Erythroblast (primary cell): ENCODE data around the gene MRPS35.

Source experiments
- DNase-seq, 2 experiments: peaks; one replicate each; lab custom pipeline; 2025; lab: John Stamatoyannopoulos, UW
- GATA1 ChIP-seq: IDR thresholded peaks from 2 replicates; pipeline ENCODE4 v1.6.1; 2011; ENCODE audit warnings: low read depth, mild to moderate bottlenecking, control low read depth, low read length, moderate library complexity
- POLR2A ChIP-seq: IDR thresholded peaks from 2 replicates; pipeline ENCODE4 v1.6.1; 2011; ENCODE audit warnings: mild to moderate bottlenecking, low read length

Gene MRPS35

DNA sequence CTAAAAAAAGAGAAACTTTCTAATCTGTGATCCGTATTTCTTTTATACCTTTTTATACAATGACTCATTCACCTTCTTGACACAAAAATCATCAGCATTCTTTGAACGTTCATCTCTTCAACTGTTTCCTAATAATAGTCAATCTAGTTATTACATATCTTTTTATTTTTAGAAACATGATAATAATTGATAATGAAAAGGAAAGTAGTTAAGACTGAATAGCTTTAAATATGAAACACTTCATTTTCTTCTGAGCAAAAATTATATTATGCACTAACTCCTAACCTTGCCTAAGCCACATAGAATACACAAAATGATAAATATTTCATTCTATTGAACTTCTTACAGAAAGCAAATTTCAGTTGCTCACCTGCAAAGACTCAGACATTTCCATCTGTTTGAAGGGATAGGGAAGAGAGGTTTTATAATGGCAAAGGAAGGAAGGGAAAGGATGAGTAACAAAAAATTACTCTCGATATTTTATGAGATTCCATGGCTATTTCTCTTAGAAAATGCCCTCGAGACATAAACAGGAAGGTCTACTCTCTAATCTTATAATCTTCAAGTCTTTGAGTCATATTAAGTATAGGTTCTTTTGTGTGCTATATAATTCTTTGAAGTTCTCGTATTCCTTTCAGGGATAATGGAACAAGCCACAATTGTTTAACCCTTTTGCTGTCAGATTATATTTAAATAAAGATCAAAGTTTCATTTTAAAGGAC lies 61.9 kb downstream of the MRPS35 start:
- DNase-seq: no peak
- TF ChIP-seq POLR2A (no peak), GATA1 (no peak)

DNA sequence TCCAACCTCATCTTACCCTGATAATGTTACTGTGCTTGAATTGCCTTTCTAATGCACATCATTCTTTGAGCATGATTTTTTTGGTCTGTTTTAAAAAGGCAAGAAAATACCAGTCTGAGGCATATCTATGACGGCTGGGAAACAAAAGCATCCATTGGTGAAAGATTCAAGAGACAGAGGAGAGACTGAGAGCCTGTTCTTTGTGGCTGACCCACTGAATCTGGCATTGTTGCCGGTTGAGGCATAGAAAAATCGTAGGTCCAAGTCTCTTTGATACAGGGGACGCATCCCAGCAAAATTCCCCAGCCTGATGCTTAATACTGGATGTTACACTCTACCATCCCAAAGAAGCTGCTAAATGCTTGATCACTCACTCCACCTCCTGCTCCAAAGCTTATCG lies 66.5 kb downstream of the MRPS35 start:
- TF ChIP-seq POLR2A (no peak), GATA1 (no peak)
- DNase-seq: no peak

DNA sequence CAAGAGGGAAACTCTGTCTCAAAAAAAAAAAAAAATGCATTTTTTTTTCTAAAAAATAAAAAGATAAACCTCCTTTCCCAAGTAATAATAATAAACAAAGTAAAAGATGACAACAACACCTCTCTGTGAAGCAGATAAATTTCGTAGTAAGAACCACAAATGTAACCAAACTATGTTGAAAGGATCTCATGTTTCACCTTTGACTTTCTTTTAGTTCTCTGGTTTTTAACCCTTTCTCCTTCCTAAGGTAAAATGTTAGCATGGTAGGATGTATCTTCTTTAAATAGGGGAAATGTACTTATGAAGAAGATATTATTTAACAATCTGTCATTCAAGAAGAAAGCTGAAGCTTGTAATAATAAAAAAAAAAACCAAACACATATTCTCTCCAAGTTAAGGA lies 67.6 kb downstream of the MRPS35 start:
- DNase-seq: no peak

DNA sequence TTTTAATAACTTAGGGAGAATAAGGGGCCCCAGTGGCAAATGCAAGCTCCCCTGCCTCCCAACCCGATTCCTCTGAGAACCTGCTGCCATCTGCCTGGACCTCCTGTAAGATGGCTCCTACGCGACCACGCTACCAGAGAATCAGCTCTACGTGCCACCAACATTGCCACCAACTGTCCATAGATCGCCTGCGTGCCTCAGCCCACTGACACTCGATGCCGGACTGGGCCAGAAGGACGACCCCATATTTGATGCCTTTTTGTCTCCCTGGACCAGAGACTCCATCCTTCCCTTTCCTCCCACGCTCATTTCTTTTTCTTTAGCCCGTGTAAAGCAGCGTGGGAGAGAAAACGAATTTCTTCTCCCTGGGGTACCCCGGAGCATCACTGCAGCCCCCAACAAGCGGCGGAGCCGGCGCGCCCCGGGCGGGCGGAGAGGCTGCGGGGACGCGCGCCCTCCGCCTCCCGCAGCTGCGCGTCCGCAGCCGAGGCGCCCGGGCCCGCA lies 68.8 kb downstream of the MRPS35 start:
- DNase-seq: peak; percentile 44 to 60
- no peak for TF ChIP-seq POLR2A
- TF ChIP-seq GATA1: no peak

More for the DNA sequence above, 67.6 kb downstream of the MRPS35 start:
- no peak for TF ChIP-seq POLR2A
- TF ChIP-seq GATA1: no peak

DNA sequence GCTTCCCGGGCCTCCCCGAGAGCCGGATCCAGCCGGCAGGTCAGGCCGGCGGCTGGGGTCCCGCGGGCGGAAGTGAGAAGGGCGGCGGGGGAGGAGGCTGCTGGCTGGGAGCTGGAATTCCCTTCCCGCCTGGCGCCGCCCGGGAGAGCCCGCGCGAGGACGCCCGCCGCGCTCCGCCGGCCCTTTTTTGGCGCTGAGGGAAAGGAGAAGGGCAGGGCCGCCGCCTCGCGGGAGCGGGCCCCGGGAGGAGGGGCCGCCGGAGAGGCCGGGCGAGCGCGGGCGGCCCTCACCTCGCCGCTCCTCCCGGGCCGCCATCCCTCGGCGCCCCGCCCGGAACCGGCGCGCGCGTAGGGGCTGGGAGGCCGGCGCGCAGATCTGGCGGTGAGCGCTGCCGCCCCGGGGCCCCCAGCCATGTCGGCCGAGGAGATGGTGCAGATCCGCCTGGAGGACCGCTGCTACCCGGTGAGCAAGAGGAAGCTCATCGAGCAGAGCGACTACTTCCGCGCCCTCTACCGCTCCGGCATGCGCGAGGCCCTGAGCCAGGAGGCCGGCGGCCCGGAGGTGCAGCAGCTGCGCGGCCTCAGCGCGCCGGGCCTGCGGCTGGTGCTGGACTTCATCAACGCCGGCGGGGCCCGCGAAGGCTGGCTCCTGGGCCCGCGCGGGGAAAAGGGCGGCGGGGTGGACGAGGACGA lies 69.4 kb downstream of the MRPS35 start, which contains the start of the genes KLHL42 and MANSC4:
Gene KLHL42 (plus strand): TSS at position 314 of the 692 bp plus-strand sequence. CDS start 98 bp downstream, at position 412.
Gene MANSC4 (minus strand): TSS at position 317 of the 692 bp plus-strand sequence. CDS start 8,960 bp downstream, outside the sequence.
- TF ChIP-seq GATA1 (no peak), POLR2A (peak; percentile 72)
- peak; percentile 82 to 90 for DNase-seq

DNA sequence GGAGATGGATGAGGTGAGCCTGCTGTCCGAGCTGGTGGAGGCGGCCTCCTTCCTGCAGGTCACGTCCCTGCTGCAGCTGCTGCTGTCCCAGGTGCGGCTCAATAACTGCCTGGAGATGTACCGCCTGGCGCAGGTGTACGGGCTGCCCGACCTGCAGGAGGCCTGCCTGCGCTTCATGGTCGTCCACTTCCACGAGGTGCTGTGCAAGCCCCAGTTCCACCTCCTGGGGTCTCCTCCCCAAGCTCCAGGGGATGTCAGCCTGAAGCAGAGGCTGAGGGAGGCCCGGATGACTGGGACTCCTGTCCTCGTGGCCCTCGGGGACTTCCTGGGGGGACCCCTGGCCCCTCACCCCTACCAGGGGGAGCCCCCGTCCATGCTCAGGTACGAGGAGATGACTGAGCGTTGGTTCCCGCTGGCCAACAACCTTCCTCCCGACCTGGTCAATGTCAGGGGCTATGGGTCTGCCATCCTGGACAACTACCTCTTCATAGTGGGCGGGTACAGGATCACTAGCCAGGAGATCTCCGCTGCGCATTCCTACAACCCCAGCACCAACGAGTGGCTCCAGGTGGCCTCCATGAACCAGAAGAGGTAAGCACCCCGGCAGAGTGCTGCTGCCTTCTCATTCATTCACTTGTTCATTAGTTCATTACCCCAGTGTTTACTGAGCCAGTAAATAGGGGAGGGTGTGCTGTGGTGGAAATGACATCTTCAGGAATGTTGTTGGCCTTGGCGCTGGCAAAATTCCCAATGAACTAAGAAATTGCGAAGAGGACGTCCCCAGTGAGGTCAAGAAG lies 70.2 kb downstream of the MRPS35 start:
- no peak for TF ChIP-seq GATA1
- TF ChIP-seq POLR2A: no peak
- peak; percentile 37 to 42 for DNase-seq

DNA sequence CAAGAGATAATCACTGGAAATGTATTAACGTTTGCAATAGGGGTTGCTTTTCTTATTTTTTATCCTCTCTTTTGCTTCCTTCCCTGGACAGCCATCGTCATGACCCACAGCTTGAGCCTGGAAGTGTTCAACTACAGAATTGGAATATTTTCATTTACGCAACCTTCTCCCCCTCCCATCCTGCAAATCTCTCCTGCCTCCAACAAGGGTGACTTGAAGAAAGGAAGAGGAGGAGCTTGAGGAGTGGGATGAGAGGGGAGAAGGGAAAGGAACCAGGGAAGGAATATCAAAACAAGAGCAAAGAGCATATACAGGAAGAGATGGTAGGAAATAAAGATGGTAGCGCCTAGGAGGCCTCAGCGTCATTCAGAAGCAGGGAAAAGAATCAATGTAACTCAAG lies 71.0 kb downstream of the MRPS35 start:
- DNase-seq: no peak
- TF ChIP-seq POLR2A: no peak
- TF ChIP-seq GATA1: no peak

DNA sequence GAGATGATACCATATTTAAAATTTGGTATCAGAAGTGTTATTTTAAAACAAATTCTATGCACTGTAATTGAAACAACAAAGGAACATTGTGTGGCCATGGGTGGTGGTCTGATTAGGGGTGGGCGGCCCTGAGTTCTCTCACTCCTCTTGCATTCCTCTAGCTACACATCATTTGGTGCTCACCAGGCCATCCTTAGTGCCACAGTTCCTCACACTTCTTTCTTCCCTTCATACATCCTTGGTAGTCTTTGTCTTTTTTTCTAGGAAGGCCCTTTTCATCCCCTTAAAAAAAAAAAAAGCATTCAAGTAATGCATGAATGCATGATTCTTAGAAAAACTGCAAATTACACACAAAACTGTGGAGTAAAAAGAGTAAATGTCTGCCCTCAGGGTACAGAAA lies 71.8 kb downstream of the MRPS35 start:
- TF ChIP-seq GATA1 (no peak), POLR2A (no peak)
- no peak for DNase-seq

DNA sequence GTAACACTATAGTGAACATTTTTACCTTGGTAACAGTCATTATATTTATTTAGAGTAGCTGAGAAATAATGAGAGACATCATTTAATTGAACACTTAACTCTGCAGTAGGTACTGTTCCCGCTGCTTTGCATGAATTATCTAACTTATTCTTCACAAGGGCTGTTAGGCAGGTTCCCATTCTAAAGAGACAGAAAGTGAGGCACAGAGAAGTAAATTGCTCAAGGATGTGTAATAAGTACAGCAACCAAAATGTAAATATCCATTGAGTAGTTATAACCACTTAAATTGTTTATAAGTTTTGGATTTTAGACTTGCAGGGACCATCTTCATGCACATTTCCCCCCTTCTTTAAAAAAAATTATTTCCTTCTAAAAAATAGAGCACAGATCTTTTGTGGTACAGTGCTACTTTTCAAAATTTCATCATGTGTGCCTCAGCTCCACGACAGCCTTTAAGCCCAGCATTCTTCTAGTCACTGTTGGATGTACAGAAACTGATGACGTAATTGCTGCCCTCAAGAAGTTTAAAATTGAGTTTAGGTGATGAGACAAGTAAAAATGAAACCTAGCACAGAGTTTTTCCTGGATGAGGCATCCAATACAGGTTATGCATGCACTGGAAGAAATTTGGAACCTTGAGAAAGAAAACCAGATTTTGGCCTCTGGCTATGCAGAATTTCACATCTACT lies 75.4 kb downstream of the MRPS35 start:
- TF ChIP-seq GATA1 (no peak), POLR2A (no peak)
- peak in 1 of 2 experiments; percentile 10 for DNase-seq

DNA sequence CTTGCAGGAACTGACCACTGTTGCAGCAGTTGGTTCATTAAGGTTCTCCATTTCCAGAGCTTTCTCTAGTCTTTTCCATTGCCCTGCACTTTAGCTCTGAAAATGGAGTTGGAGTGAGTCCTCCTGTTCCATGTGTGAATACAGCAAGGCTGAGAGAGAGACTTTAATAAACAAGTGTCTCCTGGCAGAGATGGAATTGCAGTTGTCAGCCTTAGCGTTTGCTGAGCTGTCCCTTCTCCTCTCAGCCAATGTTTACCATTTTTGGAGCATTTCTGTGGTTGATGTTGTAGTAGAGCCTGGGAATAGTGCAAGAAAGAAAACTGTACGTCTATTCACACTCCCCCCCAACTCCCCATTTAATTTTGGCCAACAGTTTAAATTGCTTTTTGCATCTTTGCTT lies 76.9 kb downstream of the MRPS35 start:
- DNase-seq: no peak

DNA sequence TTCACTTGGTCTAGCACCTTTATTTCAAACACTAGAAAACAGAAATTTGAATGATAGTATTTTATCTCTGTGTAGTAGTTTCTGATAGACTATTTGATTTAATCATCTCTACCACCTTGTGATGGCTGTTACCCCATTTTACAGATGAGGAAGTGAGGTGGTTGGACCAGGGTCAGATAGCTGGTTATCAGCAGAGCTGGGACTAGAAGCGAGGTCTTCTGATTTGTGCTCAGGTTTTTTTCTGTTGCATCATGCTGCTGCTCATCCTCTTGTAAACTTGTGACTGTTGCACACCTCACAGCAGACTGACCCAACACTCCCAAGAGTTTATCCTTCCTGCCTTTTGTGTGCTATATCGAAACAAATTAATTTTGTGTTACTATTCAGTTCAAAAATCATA lies 79.5 kb downstream of the MRPS35 start:
- TF ChIP-seq GATA1 (no peak), POLR2A (no peak)
- peak; percentile 65 to 72 for DNase-seq

More for the DNA sequence above, 76.9 kb downstream of the MRPS35 start:
- TF ChIP-seq GATA1 (no peak), POLR2A (no peak)

DNA sequence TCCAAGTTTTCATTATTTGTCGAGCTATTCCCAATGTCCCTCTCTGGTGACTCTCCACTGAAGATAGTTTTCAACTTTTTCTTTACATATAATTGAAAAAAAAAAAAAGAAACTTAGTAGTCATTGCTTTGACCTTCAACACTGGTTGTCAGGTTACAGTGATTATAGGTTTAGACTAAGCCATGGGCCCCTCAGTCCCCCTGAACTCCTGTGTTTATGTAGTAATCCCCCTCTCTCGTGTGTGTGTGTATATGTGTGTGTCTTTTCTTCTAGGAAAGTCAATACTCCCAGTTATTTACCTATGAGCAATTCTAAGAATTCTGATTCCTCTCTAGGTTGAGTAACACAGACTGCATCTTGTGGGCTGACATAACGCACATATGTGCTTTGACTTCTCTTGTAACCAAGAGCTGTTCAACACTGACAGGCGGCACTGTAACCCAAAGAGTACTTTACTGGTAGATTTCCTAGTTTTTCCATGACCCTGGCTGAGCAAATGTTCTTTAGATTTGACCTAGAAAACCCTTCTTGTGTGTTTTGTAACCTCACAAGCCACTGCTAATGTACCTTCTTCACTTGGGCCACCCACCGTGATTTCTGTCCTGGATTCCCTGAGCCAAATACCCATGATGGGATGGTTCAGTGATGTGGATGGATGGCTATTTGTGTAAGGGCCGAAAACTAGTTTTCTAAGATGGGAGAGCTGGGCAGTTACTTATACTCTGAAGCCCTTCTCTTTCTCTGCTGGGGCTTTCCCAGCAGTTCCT lies 84.4 kb downstream of the MRPS35 start:
- no peak for DNase-seq
- no peak for TF ChIP-seq POLR2A
- no peak for TF ChIP-seq GATA1
